H9 (cell line): ENCODE data around the gene SIVA1. TPM values are rescaled to one million over a fixed set of nuclear protein-coding genes. Genes with fewer than 3 reads are reported as not detected.

Experiments used
- DNase-seq: peaks from one replicate; pipeline ENCODE4 v3.0.0-alpha.2; 2017
- H2AFZ ChIP-seq: one replicate; pipeline ENCODE4 v1.6.1; 2013; ENCODE audit warnings: mild to moderate bottlenecking, low read length, control low read depth, moderate library complexity
- H2AK5ac ChIP-seq: 2 replicates; pipeline ENCODE4 v1.6.1; 2013; ENCODE audit warnings: low read length, control low read depth, mixed read lengths; ENCODE audit not compliant: insufficient read length
- H2BK120ac ChIP-seq: one replicate; pipeline ENCODE4 v1.6.1; 2013; ENCODE audit warnings: low read depth, mild to moderate bottlenecking, low read length, control low read depth, inconsistent platforms; ENCODE audit not compliant: poor library complexity, severe bottlenecking
- H2BK12ac ChIP-seq: 2 replicates; pipeline ENCODE4 v1.6.1; 2013; ENCODE audit warnings: low read length, control low read depth, mixed read lengths, low read depth; ENCODE audit not compliant: insufficient read length
- H2BK15ac ChIP-seq: 2 replicates; pipeline ENCODE4 v1.6.1; 2013; ENCODE audit warnings: low read depth, low read length, control low read depth
- H2BK20ac ChIP-seq: one replicate; pipeline ENCODE4 v1.6.1; 2013; ENCODE audit warnings: low read depth, mild to moderate bottlenecking, low read length, control low read depth, inconsistent platforms; ENCODE audit not compliant: poor library complexity, severe bottlenecking
- H2BK5ac ChIP-seq: 2 replicates; pipeline ENCODE4 v1.6.1; 2013; ENCODE audit warnings: low read length, control low read depth, mixed read lengths; ENCODE audit not compliant: insufficient read length
- H3K14ac ChIP-seq: 2 replicates; pipeline ENCODE4 v1.6.1; 2013; ENCODE audit warnings: low read length, control low read depth; ENCODE audit not compliant: insufficient read depth
- H3K18ac ChIP-seq: 2 replicates; pipeline ENCODE4 v1.6.1; 2013; ENCODE audit warnings: low read depth, mild to moderate bottlenecking, mixed read lengths, low read length, control low read depth; ENCODE audit not compliant: insufficient read length
- H3K23ac ChIP-seq: 2 replicates; pipeline ENCODE4 v1.6.1; 2013; ENCODE audit warnings: low read length, control low read depth, mixed read lengths, low read depth; ENCODE audit not compliant: insufficient read length
- H3K23me2 ChIP-seq: 2 replicates; pipeline ENCODE4 v1.6.1; 2013; ENCODE audit warnings: low read depth, mild to moderate bottlenecking, mixed read lengths, low read length, control low read depth; ENCODE audit not compliant: insufficient read length, poor library complexity, severe bottlenecking
- H3K27ac ChIP-seq: 2 replicates; pipeline ENCODE4 v1.5.1; 2013; ENCODE audit warnings: low read length, control low read depth, mixed read lengths, low read depth; ENCODE audit not compliant: insufficient read length
- H3K27me3 ChIP-seq: 2 replicates; pipeline ENCODE4 v1.6.1; 2013; ENCODE audit warnings: low read length, control low read depth, inconsistent platforms; ENCODE audit not compliant: insufficient read depth
- H3K4ac ChIP-seq: 2 replicates; pipeline ENCODE4 v1.6.1; 2013; ENCODE audit warnings: low read depth, mild to moderate bottlenecking, control low read depth, inconsistent platforms, low read length, moderate library complexity
- H3K4me1 ChIP-seq: 2 replicates; pipeline ENCODE4 v1.6.1; 2013; ENCODE audit warnings: low read length, control low read depth, inconsistent platforms; ENCODE audit not compliant: insufficient read depth
- H3K4me2 ChIP-seq: 2 replicates; pipeline ENCODE4 v1.6.1; 2013; ENCODE audit warnings: low read length, control low read depth, mixed read lengths; ENCODE audit not compliant: insufficient read length, insufficient read depth
- H3K56ac ChIP-seq: 2 replicates; pipeline ENCODE4 v1.6.1; 2013; ENCODE audit warnings: low read depth, mild to moderate bottlenecking, mixed read lengths, low read length, control low read depth; ENCODE audit not compliant: insufficient read length
- H3K79me1 ChIP-seq: 2 replicates; pipeline ENCODE4 v1.6.1; 2013; ENCODE audit warnings: low read depth, mild to moderate bottlenecking, moderate library complexity, low read length, control low read depth, inconsistent platforms; ENCODE audit not compliant: insufficient read depth, poor library complexity, severe bottlenecking
- H3K79me2 ChIP-seq: 2 replicates; pipeline ENCODE4 v1.6.1; 2013; ENCODE audit warnings: low read length, control low read depth, inconsistent platforms; ENCODE audit not compliant: insufficient read depth
- H3K9ac ChIP-seq: 2 replicates; pipeline ENCODE4 v1.6.1; 2013; ENCODE audit warnings: low read length, control low read depth, mixed read lengths; ENCODE audit not compliant: insufficient read length; ENCODE audit errors: extremely low read depth
- H3K9me3 ChIP-seq: one replicate; pipeline ENCODE4 v1.6.1; 2013; ENCODE audit warnings: low read depth, low read length, inconsistent platforms; ENCODE audit not compliant: control insufficient read depth
- H3T11ph ChIP-seq: one replicate; pipeline ENCODE4 v1.6.1; 2013; ENCODE audit warnings: mild to moderate bottlenecking, low read length, control low read depth, inconsistent platforms
- H4K20me1 ChIP-seq: one replicate; pipeline ENCODE4 v1.6.1; 2013; ENCODE audit not compliant: control insufficient read depth, insufficient read length, insufficient read depth
- H4K5ac ChIP-seq: 2 replicates; pipeline ENCODE4 v1.6.1; 2013; ENCODE audit warnings: low read depth, mild to moderate bottlenecking, mixed read lengths, low read length, control low read depth; ENCODE audit not compliant: insufficient read length
- H4K8ac ChIP-seq: replicated peaks from 2 replicates; pipeline ENCODE4 v1.6.1; 2013; ENCODE audit warnings: low read length, control low read depth, mixed read lengths, low read depth; ENCODE audit not compliant: insufficient read length
- H4K91ac ChIP-seq: 2 replicates; pipeline ENCODE4 v1.6.1; 2013; ENCODE audit warnings: low read depth, mild to moderate bottlenecking, moderate library complexity, mixed read lengths, low read length, control low read depth; ENCODE audit not compliant: insufficient read length
- H3K27ac Mint-ChIP-seq, 3 experiments: 2 replicates in 2 of 3; 3 replicates in 1 of 3; pipeline ENCODE4 v1.8.0; 2020 to 2021; ENCODE audit warnings: mixed read lengths in 3 of 3, mild to moderate bottlenecking in 1 of 3, moderate library complexity in 1 of 3
- H3K27me3 Mint-ChIP-seq: 2 replicates; pipeline ENCODE4 v1.8.0; 2021; ENCODE audit warnings: low read depth, mild to moderate bottlenecking, moderate library complexity, mixed read lengths
- H3K36me3 Mint-ChIP-seq, 3 experiments: 2 replicates in 2 of 3; 3 replicates in 1 of 3; pipeline ENCODE4 v1.8.0; 2020 to 2021; ENCODE audit warnings: low read depth in 3 of 3, mixed read lengths in 3 of 3; ENCODE audit not compliant: insufficient read depth in 1 of 3
- H3K4me1 Mint-ChIP-seq, 2 experiments: 2 replicates each; pipeline ENCODE4 v1.8.0; 2020; ENCODE audit warnings: mixed read lengths in 2 of 2
- H3K4me3 Mint-ChIP-seq, 2 experiments: 2 replicates in 1 of 2; 3 replicates in 1 of 2; pipeline ENCODE4 v1.8.0; 2020 to 2021; ENCODE audit warnings: mild to moderate bottlenecking in 2 of 2, mixed read lengths in 2 of 2, moderate library complexity in 1 of 2
- H3K9me3 Mint-ChIP-seq, 2 experiments: 2 replicates in 1 of 2; 3 replicates in 1 of 2; pipeline ENCODE4 v1.8.0; 2020; ENCODE audit warnings: mild to moderate bottlenecking in 2 of 2, mixed read lengths in 2 of 2, moderate library complexity in 1 of 2
- CTCF ChIP-seq: fragments of 200-600 bp; sonication (generic); conservative IDR thresholded peaks from 3 replicates; pipeline ENCODE4 v1.8.0; 2021; ENCODE audit warnings: antibody characterized with exemption, mild to moderate bottlenecking
- WGBS: extraction: QIAGEN DNeasy Blood & Tissue Kit; methylation state at CpG from one replicate; pipeline ENCODE4 v1.1.7; 2013; ENCODE audit warnings: missing lambda C conversion rate, low lambda C conversion rate, mixed read lengths; ENCODE audit not compliant: insufficient read length; ENCODE audit errors: extremely low coverage; 5-methylcytosine and 5-hydroxymethylcytosine counted together
- total RNA-seq: library from RNA; stranded (reverse); gene quantifications from 2 replicates; pipeline ENCODE4 v1.2.1, GENCODE V29; 2021

Gene SIVA1
- total RNA-seq, 1 experiment from 2014 or later: 125 TPM

- Histone ChIP-seq H3K23me2 (peaks cover 2% of the 10 kb centered on the region), H2BK15ac (no peak overlapping the region), H2BK120ac (no peak overlapping the region), H3T11ph (no peak overlapping the region), H3K79me2 (no peaks in the 10 kb centered on the region; the same call in 1 of the 2 replicates), H2BK12ac (no peak overlapping the region), H3K27ac (no peak overlapping the region), H3K4me2 (no peak overlapping the region), H3K14ac (no peak overlapping the region), H2AK5ac (no peak overlapping the region), H3K18ac (no peak overlapping the region), H4K8ac (no peak overlapping the region), H2AFZ (no peak overlapping the region), H4K5ac (no peak overlapping the region), H3K23ac (no peak overlapping the region), H4K20me1 (no peaks in the 10 kb centered on the region), H2BK20ac (no peak overlapping the region), H3K79me1 (no peaks in the 10 kb centered on the region), H3K9me3 (no peaks in the 10 kb centered on the region), H4K91ac (no peak overlapping the region), H3K4ac (no peak overlapping the region), H3K4me1 (no peaks in the 10 kb centered on the region), H2BK5ac (no peak overlapping the region), H3K27me3 (no peaks in the 10 kb centered on the region), H3K9ac (no peak overlapping the region), H3K56ac (no peak overlapping the region)
- Mint-ChIP-seq H3K27me3 (no peaks in the 10 kb centered on the region; the same call in 1 of the 2 replicates), H3K4me3 (no peak overlapping the region; a peak in 1 of 5 replicates), H3K36me3 (peaks cover 17 to 43% (median 41%) of the 10 kb centered on the region in 3 experiments), H3K4me1 (peaks cover 24 to 28% of the 10 kb centered on the region in 2 experiments), H3K9me3 (peaks cover 6 to 10% of the 10 kb centered on the region in 2 experiments; a peak in 3 of 5 replicates), H3K27ac (no peak overlapping the region)
- no peak for DNase-seq
- no CpG with 5 or more reads among the region's 3 CpGs for WGBS
- TF ChIP-seq CTCF: no peak
These were observed 12.6 kb downstream of the SIVA1 start for GRCh38 chr14:104765517-104765916.
